ENCODE results near the gene PAXIP1. TPM values are rescaled to one million over a fixed set of nuclear protein-coding genes. Genes with fewer than 3 reads are reported as not detected.

PAXIP1 gene
- total and polyA plus RNA-seq, 10 of the 15 experiments (the other 5 are each of a cell fraction or from before 2014, with no cell fraction given): 7.3 to 27.2 (median 18.1) TPM

GRCh38 chr7:154906201-154906600 lies 96.7 kb downstream of the PAXIP1 start:
- H3K27me3 ChIP-seq (replicated peaks in 1 of 2; ENCODE audit: control insufficient read depth in 2 of 2, insufficient read depth in 2 of 2, low read length in 1 of 2): no peaks in the 10 kb centered on the region
- in situ Hi-C loops (cut with MboI) (no loop called here), intact Hi-C loops (cut with micrococcal nuclease; ENCODE audit: unreplicated experiment) (no loop called here)
- BruUV-seq (replicated peaks): no TSS peak
- WGBS (ENCODE audit: insufficient coverage, insufficient replicate concordance, low lambda C conversion rate, missing lambda C conversion rate): 73% methylated on average over 7 of the region's 7 CpGs
- H3K79me2 ChIP-seq (ENCODE audit: control insufficient read depth, insufficient read depth, low read length): no peaks in the 10 kb centered on the region
- H3K4me3 ChIP-seq: no peak overlapping the region
- H3K27ac ChIP-seq (ENCODE audit: control insufficient read depth, insufficient read depth): no peak overlapping the region
- no peak overlapping the region for H3K9ac ChIP-seq (ENCODE audit: control insufficient read depth, insufficient read depth, low read length)
- no peak overlapping the region for H3K4me2 ChIP-seq (ENCODE audit: control insufficient read depth, insufficient read depth)
- H3K4me1 ChIP-seq (ENCODE audit: control insufficient read depth, insufficient read depth, low read length): no peaks in the 10 kb centered on the region
- ChIA-PET SMC1A (ENCODE audit: uncharacterized antibody, unreplicated experiment) (no interaction called here), CTCF (no interaction called here), POLR2A (no interaction called here), RAD21 (ENCODE audit: unreplicated experiment) (no interaction called here)
- H3K36me3 ChIP-seq (ENCODE audit: control insufficient read depth in 2 of 2, insufficient read depth in 2 of 2, low read length in 1 of 2): no peaks in the 10 kb centered on the region
- DNase-seq (ENCODE audit: low read depth, low spot score) (no peak), FAIRE-seq (no peak), ATAC-seq (no peak)
- no peak overlapping the region for H2AFZ ChIP-seq (ENCODE audit: control insufficient read depth, low read depth, low read length)
- peaks cover 3% of the 10 kb centered on the region; the same call in 1 of the 3 replicates for H3K9me3 ChIP-seq (replicated peaks; ENCODE audit: control insufficient read depth, insufficient read depth, low read length)
- H4K20me1 ChIP-seq (ENCODE audit: control insufficient read depth, insufficient read depth): no peaks in the 10 kb centered on the region
- TF ChIP-seq TCF3 (IDR thresholded peaks at IDR 0.05; ENCODE audit: borderline replicate concordance, insufficient read depth, low read depth, low read length): no peak
- no peak for TF ChIP-seq WRNIP1 (IDR thresholded peaks at IDR 0.05; ENCODE audit: borderline replicate concordance, low read depth, low read length)
- no peak for TF ChIP-seq SIX5 (IDR thresholded peaks at IDR 0.05; ENCODE audit: low read depth, low read length, severe bottlenecking)
- TF ChIP-seq SPI1 (IDR thresholded peaks at IDR 0.05; ENCODE audit: borderline replicate concordance, insufficient read depth, low read depth, low read length): no peak
- TF ChIP-seq KLF5 (IDR thresholded peaks at IDR 0.05; ENCODE audit: partially characterized antibody): no peak
- no peak for TF ChIP-seq BACH1 (IDR thresholded peaks at IDR 0.05; ENCODE audit: borderline replicate concordance)
- no peak for TF ChIP-seq ZBED1 (IDR thresholded peaks at IDR 0.05; ENCODE audit: borderline replicate concordance)
- TF ChIP-seq RCOR1 (conservative IDR thresholded peaks at IDR 0.05; ENCODE audit: low read depth, low read length): no peak
- no peak for TF ChIP-seq CBFB (IDR thresholded peaks at IDR 0.05; ENCODE audit: low read depth)
- TF ChIP-seq SUPT20H (IDR thresholded peaks at IDR 0.05; ENCODE audit: borderline replicate concordance, control insufficient read depth, low read depth, low read length): no peak
- TF ChIP-seq GABPA (IDR thresholded peaks at IDR 0.05; ENCODE audit: low read depth): no peak
- no peak for TF ChIP-seq POU2F2 (IDR thresholded peaks at IDR 0.05; ENCODE audit: borderline replicate concordance, low read depth, low read length)
- no peak for TF ChIP-seq ZNF622 (IDR thresholded peaks at IDR 0.05)
- TF ChIP-seq SMARCA5 (IDR thresholded peaks at IDR 0.05): no peak
- TF ChIP-seq USF2 (IDR thresholded peaks at IDR 0.05; ENCODE audit: borderline replicate concordance, low read depth, low read length): no peak
- TF ChIP-seq CHD4 (IDR thresholded peaks at IDR 0.05): no peak

Data from GM12878 (cell line).